H9 (cell line): ENCODE data around the gene ATF2. TPM values are rescaled to one million over a fixed set of nuclear protein-coding genes. Genes with fewer than 3 reads are reported as not detected.

Experiments used
- DNase-seq: peaks from one replicate; pipeline ENCODE4 v3.0.0-alpha.2; 2017
- H2AFZ ChIP-seq: one replicate; pipeline ENCODE4 v1.6.1; 2013; ENCODE audit warnings: mild to moderate bottlenecking, low read length, control low read depth, moderate library complexity
- H2AK5ac ChIP-seq: 2 replicates; pipeline ENCODE4 v1.6.1; 2013; ENCODE audit warnings: low read length, control low read depth, mixed read lengths; ENCODE audit not compliant: insufficient read length
- H2BK120ac ChIP-seq: one replicate; pipeline ENCODE4 v1.6.1; 2013; ENCODE audit warnings: low read depth, mild to moderate bottlenecking, low read length, control low read depth, inconsistent platforms; ENCODE audit not compliant: poor library complexity, severe bottlenecking
- H2BK12ac ChIP-seq: 2 replicates; pipeline ENCODE4 v1.6.1; 2013; ENCODE audit warnings: low read length, control low read depth, mixed read lengths, low read depth; ENCODE audit not compliant: insufficient read length
- H2BK15ac ChIP-seq: 2 replicates; pipeline ENCODE4 v1.6.1; 2013; ENCODE audit warnings: low read depth, low read length, control low read depth
- H2BK20ac ChIP-seq: one replicate; pipeline ENCODE4 v1.6.1; 2013; ENCODE audit warnings: low read depth, mild to moderate bottlenecking, low read length, control low read depth, inconsistent platforms; ENCODE audit not compliant: poor library complexity, severe bottlenecking
- H2BK5ac ChIP-seq: 2 replicates; pipeline ENCODE4 v1.6.1; 2013; ENCODE audit warnings: low read length, control low read depth, mixed read lengths; ENCODE audit not compliant: insufficient read length
- H3K14ac ChIP-seq: 2 replicates; pipeline ENCODE4 v1.6.1; 2013; ENCODE audit warnings: low read length, control low read depth; ENCODE audit not compliant: insufficient read depth
- H3K18ac ChIP-seq: 2 replicates; pipeline ENCODE4 v1.6.1; 2013; ENCODE audit warnings: low read depth, mild to moderate bottlenecking, mixed read lengths, low read length, control low read depth; ENCODE audit not compliant: insufficient read length
- H3K23ac ChIP-seq: 2 replicates; pipeline ENCODE4 v1.6.1; 2013; ENCODE audit warnings: low read length, control low read depth, mixed read lengths, low read depth; ENCODE audit not compliant: insufficient read length
- H3K23me2 ChIP-seq: 2 replicates; pipeline ENCODE4 v1.6.1; 2013; ENCODE audit warnings: low read depth, mild to moderate bottlenecking, mixed read lengths, low read length, control low read depth; ENCODE audit not compliant: insufficient read length, poor library complexity, severe bottlenecking
- H3K27ac ChIP-seq: 2 replicates; pipeline ENCODE4 v1.5.1; 2013; ENCODE audit warnings: low read length, control low read depth, mixed read lengths, low read depth; ENCODE audit not compliant: insufficient read length
- H3K27me3 ChIP-seq: 2 replicates; pipeline ENCODE4 v1.6.1; 2013; ENCODE audit warnings: low read length, control low read depth, inconsistent platforms; ENCODE audit not compliant: insufficient read depth
- H3K4ac ChIP-seq: 2 replicates; pipeline ENCODE4 v1.6.1; 2013; ENCODE audit warnings: low read depth, mild to moderate bottlenecking, control low read depth, inconsistent platforms, low read length, moderate library complexity
- H3K4me1 ChIP-seq: 2 replicates; pipeline ENCODE4 v1.6.1; 2013; ENCODE audit warnings: low read length, control low read depth, inconsistent platforms; ENCODE audit not compliant: insufficient read depth
- H3K4me2 ChIP-seq: 2 replicates; pipeline ENCODE4 v1.6.1; 2013; ENCODE audit warnings: low read length, control low read depth, mixed read lengths; ENCODE audit not compliant: insufficient read length, insufficient read depth
- H3K56ac ChIP-seq: 2 replicates; pipeline ENCODE4 v1.6.1; 2013; ENCODE audit warnings: low read depth, mild to moderate bottlenecking, mixed read lengths, low read length, control low read depth; ENCODE audit not compliant: insufficient read length
- H3K79me1 ChIP-seq: 2 replicates; pipeline ENCODE4 v1.6.1; 2013; ENCODE audit warnings: low read depth, mild to moderate bottlenecking, moderate library complexity, low read length, control low read depth, inconsistent platforms; ENCODE audit not compliant: insufficient read depth, poor library complexity, severe bottlenecking
- H3K79me2 ChIP-seq: 2 replicates; pipeline ENCODE4 v1.6.1; 2013; ENCODE audit warnings: low read length, control low read depth, inconsistent platforms; ENCODE audit not compliant: insufficient read depth
- H3K9ac ChIP-seq: 2 replicates; pipeline ENCODE4 v1.6.1; 2013; ENCODE audit warnings: low read length, control low read depth, mixed read lengths; ENCODE audit not compliant: insufficient read length; ENCODE audit errors: extremely low read depth
- H3K9me3 ChIP-seq: one replicate; pipeline ENCODE4 v1.6.1; 2013; ENCODE audit warnings: low read depth, low read length, inconsistent platforms; ENCODE audit not compliant: control insufficient read depth
- H3T11ph ChIP-seq: one replicate; pipeline ENCODE4 v1.6.1; 2013; ENCODE audit warnings: mild to moderate bottlenecking, low read length, control low read depth, inconsistent platforms
- H4K20me1 ChIP-seq: one replicate; pipeline ENCODE4 v1.6.1; 2013; ENCODE audit not compliant: control insufficient read depth, insufficient read length, insufficient read depth
- H4K5ac ChIP-seq: 2 replicates; pipeline ENCODE4 v1.6.1; 2013; ENCODE audit warnings: low read depth, mild to moderate bottlenecking, mixed read lengths, low read length, control low read depth; ENCODE audit not compliant: insufficient read length
- H4K8ac ChIP-seq: replicated peaks from 2 replicates; pipeline ENCODE4 v1.6.1; 2013; ENCODE audit warnings: low read length, control low read depth, mixed read lengths, low read depth; ENCODE audit not compliant: insufficient read length
- H4K91ac ChIP-seq: 2 replicates; pipeline ENCODE4 v1.6.1; 2013; ENCODE audit warnings: low read depth, mild to moderate bottlenecking, moderate library complexity, mixed read lengths, low read length, control low read depth; ENCODE audit not compliant: insufficient read length
- H3K27ac Mint-ChIP-seq, 3 experiments: 2 replicates in 2 of 3; 3 replicates in 1 of 3; pipeline ENCODE4 v1.8.0; 2020 to 2021; ENCODE audit warnings: mixed read lengths in 3 of 3, mild to moderate bottlenecking in 1 of 3, moderate library complexity in 1 of 3
- H3K27me3 Mint-ChIP-seq: 2 replicates; pipeline ENCODE4 v1.8.0; 2021; ENCODE audit warnings: low read depth, mild to moderate bottlenecking, moderate library complexity, mixed read lengths
- H3K36me3 Mint-ChIP-seq, 3 experiments: 2 replicates in 2 of 3; 3 replicates in 1 of 3; pipeline ENCODE4 v1.8.0; 2020 to 2021; ENCODE audit warnings: low read depth in 3 of 3, mixed read lengths in 3 of 3; ENCODE audit not compliant: insufficient read depth in 1 of 3
- H3K4me1 Mint-ChIP-seq, 2 experiments: 2 replicates each; pipeline ENCODE4 v1.8.0; 2020; ENCODE audit warnings: mixed read lengths in 2 of 2
- H3K4me3 Mint-ChIP-seq, 2 experiments: 2 replicates in 1 of 2; 3 replicates in 1 of 2; pipeline ENCODE4 v1.8.0; 2020 to 2021; ENCODE audit warnings: mild to moderate bottlenecking in 2 of 2, mixed read lengths in 2 of 2, moderate library complexity in 1 of 2
- H3K9me3 Mint-ChIP-seq, 2 experiments: 2 replicates in 1 of 2; 3 replicates in 1 of 2; pipeline ENCODE4 v1.8.0; 2020; ENCODE audit warnings: mild to moderate bottlenecking in 2 of 2, mixed read lengths in 2 of 2, moderate library complexity in 1 of 2
- WGBS: extraction: QIAGEN DNeasy Blood & Tissue Kit; methylation state at CpG from one replicate; pipeline ENCODE4 v1.1.7; 2013; ENCODE audit warnings: missing lambda C conversion rate, low lambda C conversion rate, mixed read lengths; ENCODE audit not compliant: insufficient read length; ENCODE audit errors: extremely low coverage; 5-methylcytosine and 5-hydroxymethylcytosine counted together
- total RNA-seq: library from RNA; stranded (reverse); gene quantifications from 2 replicates; pipeline ENCODE4 v1.2.1, GENCODE V29; 2021
- TF ChIP-seq, protein P1 (sequence below): fragments of 200-600 bp; sonication (generic); conservative IDR thresholded peaks from 3 replicates; pipeline ENCODE4 v1.8.0; 2021; ENCODE audit warnings: antibody characterized with exemption, mild to moderate bottlenecking

ATF2 gene
- total RNA-seq, 1 experiment from 2014 or later: 40.9 TPM

DNA sequence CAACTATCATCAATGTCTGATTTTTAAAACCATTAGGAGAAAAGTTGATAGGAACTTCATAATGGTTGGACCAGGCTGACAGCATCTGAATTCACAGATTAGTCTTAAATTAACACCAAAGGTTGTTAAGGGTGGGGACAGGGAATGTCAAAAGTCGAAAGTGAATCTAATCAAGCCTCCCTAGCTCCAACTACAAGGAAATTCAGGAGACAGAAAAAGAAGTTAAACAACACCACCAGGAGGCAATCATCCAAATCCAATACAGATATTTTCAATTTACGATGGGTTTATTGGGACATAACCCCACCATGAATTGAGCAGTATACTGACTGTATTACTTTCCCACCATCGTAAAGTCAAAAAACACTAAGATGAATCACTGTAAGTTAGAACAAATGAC is 32.8 kb downstream of the ATF2 start:
- H2AFZ ChIP-seq: no peak overlapping the region
- no peak overlapping the region for H3K56ac ChIP-seq
- no peaks in the 10 kb centered on the region for H4K20me1 ChIP-seq
- no peak overlapping the region for H3K4me2 ChIP-seq
- H3K23ac ChIP-seq: no peak overlapping the region
- no peak overlapping the region for H4K5ac ChIP-seq
- TF ChIP-seq, protein P1, sequence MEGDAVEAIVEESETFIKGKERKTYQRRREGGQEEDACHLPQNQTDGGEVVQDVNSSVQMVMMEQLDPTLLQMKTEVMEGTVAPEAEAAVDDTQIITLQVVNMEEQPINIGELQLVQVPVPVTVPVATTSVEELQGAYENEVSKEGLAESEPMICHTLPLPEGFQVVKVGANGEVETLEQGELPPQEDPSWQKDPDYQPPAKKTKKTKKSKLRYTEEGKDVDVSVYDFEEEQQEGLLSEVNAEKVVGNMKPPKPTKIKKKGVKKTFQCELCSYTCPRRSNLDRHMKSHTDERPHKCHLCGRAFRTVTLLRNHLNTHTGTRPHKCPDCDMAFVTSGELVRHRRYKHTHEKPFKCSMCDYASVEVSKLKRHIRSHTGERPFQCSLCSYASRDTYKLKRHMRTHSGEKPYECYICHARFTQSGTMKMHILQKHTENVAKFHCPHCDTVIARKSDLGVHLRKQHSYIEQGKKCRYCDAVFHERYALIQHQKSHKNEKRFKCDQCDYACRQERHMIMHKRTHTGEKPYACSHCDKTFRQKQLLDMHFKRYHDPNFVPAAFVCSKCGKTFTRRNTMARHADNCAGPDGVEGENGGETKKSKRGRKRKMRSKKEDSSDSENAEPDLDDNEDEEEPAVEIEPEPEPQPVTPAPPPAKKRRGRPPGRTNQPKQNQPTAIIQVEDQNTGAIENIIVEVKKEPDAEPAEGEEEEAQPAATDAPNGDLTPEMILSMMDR: peak; percentile 39; the same call in 2 of the 3 replicates
- no peak overlapping the region for H3K4ac ChIP-seq
- H4K8ac ChIP-seq: no peak overlapping the region
- H3K9me3 ChIP-seq: no peaks in the 10 kb centered on the region
- no peak overlapping the region for H2BK5ac ChIP-seq
- H3K79me2 ChIP-seq: no peaks in the 10 kb centered on the region; the same call in 1 of the 2 replicates
- H2BK15ac ChIP-seq: no peak overlapping the region
- H3K27ac ChIP-seq: no peak overlapping the region
- WGBS: no CpG with 5 or more reads among the region's 3 CpGs
- H3K27ac Mint-ChIP-seq: peak overlapping the region in 2 of 3 experiments; percentile 10 to 55; a peak in 2 of 7 replicates
- H3K4me1 ChIP-seq: peaks cover 2% of the 10 kb centered on the region; the same call in 1 of the 2 replicates
- no peaks in the 10 kb centered on the region for H3K27me3 ChIP-seq
- no peak overlapping the region for H2BK20ac ChIP-seq
- no peak overlapping the region for H2BK12ac ChIP-seq
- H3K36me3 Mint-ChIP-seq: peaks cover 11 to 42% (median 36%) of the 10 kb centered on the region in 3 experiments
- H2BK120ac ChIP-seq: no peak overlapping the region
- peaks cover 25 to 26% of the 10 kb centered on the region in 2 experiments for H3K4me1 Mint-ChIP-seq
- H3T11ph ChIP-seq: no peak overlapping the region
- H3K9ac ChIP-seq: no peak overlapping the region
- DNase-seq: no peak
- no peaks in the 10 kb centered on the region for H3K9me3 Mint-ChIP-seq
- H3K4me3 Mint-ChIP-seq: no peak overlapping the region
- no peaks in the 10 kb centered on the region for H3K23me2 ChIP-seq
- no peak overlapping the region for H2AK5ac ChIP-seq
- H3K79me1 ChIP-seq: no peaks in the 10 kb centered on the region
- H3K18ac ChIP-seq: no peak overlapping the region
- H3K14ac ChIP-seq: no peak overlapping the region
- H3K27me3 Mint-ChIP-seq: no peaks in the 10 kb centered on the region
- H4K91ac ChIP-seq: no peak overlapping the region
